Left colon (tissue), 2 donors: ENCODE measurements around the gene PCIF1. TPM values are rescaled to one million over a fixed set of nuclear protein-coding genes. Genes with fewer than 3 reads are reported as not detected.

Experiments used
- ATAC-seq: fragments of 200-7000 bp; cut with Tn5 transposase; one replicate; pipeline ENCODE4 v1.9.1; 2020; ENCODE audit warnings: mild to moderate bottlenecking, moderate library complexity
- DNase-seq, 2 donors: peaks; one replicate each; pipeline ENCODE4 v3.0.0-alpha.2; 2020
- intact Hi-C, 2 donors: fragments of 100-400 bp; cut with DNase I in 1 of 2; cut with micrococcal nuclease in 1 of 2; formaldehyde crosslinking; loops; one replicate each; pipeline versions ENCODE4 v1.11.2 to v1.14.0; 2022; cut with DNase I, micrococcal nuclease
- total RNA-seq, 2 donors: library from RNA; stranded (reverse); fragmentation: NEBNext Ultra II Directional; extraction: Animal tissue kit (Norgen Biotek cat#: 25700); gene quantifications; one replicate each; pipeline ENCODE4 v1.2.1, GENCODE V29; 2021
- donor health status: DM: no; HTN: no; CAD: no.
- donor health status: DM: yes; HTN: yes; CAD: no.

The PCIF1 gene
- total RNA-seq, 2 donors from 2014 or later, result 27.2 to 32.1 TPM

DNA sequence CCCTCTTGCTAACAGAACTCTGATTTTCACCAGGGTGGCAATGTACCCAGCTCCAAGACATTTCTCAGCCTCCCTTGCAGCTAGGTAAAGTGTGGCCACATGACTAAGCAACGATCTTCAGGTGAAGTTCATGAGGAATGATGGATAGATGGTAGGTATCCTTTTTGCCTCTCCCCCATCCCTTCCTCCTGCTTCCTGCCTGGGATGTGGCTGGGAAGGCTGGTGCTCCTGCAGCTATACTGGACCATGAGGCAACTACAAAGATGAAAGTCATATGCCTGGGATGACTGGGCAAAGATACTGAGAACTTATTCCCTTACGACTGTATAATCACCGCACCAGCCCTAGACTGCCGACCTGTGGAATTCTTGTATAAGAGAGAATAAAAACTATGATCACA is 24.1 kb downstream of the PCIF1 start:
- intact Hi-C loops, result no loop called here
- no peak for ATAC-seq
- DNase-seq, result no peak

DNA sequence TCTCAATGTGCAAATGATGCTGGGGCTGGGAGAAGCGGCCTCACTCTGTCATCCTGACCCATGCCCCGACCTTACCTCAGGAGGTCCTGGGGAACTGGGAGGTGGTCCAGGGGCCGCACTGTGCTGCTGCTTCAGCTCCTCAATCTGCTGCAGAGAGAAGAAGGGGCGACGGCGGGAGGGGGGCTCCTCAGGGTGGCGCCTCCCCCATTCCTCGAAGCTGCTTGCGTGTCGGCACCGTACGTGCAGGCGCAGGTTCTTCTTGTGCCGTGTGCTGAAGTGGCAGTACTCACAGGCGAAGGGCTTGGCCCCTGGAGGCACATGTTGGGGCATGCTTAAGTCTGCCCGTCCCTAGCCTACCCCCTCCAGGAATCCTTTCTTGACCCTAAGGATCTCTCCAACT is 24.6 kb downstream of the PCIF1 start:
- no peak for DNase-seq
- ATAC-seq, result no peak
- intact Hi-C loops, result no loop called here

DNA sequence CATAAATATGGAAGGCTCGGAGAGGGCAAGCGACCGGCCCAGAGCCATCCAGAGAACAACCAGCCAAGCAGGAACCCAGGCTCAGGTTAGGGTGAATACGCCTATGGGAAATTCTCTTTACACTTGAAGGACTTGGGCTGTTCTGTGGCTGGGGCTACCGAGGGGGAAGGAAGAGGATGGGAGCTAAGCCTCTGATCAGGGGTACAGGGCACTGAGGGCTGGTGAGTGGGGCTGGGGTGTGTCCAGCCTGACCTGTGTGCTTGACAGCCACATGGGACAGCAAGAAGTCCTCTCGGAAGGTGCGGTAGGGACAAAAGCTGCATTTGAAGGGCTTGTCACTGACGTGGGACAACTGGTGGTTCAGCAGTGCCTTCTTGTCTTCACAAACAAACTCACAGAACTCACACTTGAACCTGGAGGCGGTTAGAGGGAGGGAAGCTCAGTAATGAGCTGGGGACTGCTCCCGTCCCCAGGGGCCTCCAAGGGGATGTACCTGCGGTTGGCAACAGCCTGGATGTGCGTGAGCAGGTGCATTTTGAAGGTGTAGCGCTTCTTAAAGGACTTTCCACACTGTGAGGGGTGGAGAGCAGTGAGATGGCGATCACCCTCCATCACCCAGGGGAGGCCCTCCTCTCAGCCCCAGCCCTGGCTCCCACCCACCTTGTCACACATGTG is 25.6 kb downstream of the PCIF1 start:
- ATAC-seq, result no peak
- intact Hi-C loops, result loop anchor here in 1 of 2 donors (10.0 kb wide), 1 partner anchor 155 kb away; no protein-coding TSS in a partner anchor
- no peak for DNase-seq

DNA sequence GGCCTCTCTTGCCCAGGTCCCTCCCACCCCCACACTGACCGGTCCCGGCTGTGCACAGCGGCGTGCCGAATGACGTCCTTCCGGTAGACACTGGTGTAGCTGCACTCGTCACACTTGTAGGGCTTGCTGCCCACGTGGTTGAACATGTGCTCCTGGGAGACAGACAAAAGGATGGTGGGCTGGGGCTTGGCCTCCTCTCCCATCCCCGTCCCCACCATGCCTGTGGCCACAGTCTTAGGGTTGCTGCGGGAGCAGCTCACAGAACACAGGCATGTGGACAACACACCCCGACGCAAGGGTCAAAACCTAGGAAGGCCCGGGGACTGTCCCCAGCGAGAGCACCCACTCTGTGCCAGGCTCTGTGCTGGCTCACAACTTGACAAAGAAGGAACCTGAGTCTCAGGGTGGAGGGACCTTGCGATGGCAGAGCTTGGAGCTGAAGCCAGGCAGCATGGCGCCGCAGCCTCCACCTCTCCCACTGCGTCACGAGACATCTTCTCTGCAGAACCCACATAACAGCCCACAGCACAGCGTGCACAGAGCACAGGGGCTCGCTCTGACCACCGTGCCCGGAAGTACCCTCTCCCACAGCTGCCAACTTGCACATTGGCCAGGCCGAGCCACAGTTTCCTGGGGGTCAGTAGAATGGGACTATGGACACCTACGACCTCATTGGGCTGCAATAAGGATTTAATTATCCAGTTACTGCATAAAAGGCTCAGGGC is 27.7 kb downstream of the PCIF1 start:
- ATAC-seq (no peak), DNase-seq (no peak)
- intact Hi-C loops, result loop anchor here in 1 of 2 donors (10.0 kb wide), 1 partner anchor 157 kb away; no protein-coding TSS in a partner anchor

DNA sequence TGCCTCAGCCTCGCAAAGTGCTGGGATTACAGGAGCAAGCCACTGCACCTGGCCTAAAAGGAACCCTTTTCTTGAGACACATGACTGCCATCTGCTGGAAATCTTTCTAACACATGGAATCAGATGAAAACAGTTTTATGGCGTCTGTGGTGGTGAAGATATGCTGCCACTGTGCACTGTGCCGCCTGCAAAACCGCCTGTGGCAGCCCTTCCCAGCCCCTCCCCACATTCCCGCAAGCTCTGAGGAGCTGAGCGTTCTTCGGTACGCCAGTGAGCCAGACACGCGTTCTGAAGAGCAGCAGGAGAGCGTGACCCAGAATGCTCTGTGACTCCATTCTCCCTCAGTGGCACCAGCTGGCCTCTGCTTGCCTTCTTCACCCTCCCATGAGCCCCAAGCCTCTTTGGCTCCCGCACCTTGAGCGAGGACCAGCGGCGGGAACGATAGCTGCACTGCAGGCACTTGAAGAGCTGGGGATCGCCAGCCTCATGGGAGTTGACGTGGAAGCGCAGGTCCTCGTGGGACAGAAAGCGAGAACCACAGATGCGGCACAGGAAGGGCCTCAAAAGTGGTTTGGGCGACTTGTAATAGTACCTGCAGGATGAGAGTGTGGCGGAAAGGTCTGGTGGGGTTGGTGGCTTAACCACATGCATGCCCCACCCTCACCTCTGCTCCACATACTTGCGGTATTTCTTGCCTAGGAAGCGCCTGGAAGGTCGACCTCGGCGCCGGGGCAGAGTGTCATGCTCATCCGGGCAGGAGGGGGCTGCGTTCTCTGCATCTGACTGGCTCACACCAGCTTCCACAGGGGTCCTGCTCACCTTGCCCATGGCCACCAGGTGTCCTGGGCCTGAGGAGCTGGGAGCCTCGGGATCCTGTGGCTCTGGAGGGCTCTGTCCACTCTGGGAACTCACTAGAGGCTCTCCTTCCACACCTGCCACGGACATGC is 28.8 kb downstream of the PCIF1 start:
- ATAC-seq (peak; percentile 83), DNase-seq (peak in 1 of 2 donors; percentile 26)
- intact Hi-C loops, result loop anchor here in 1 of 2 donors (10.0 kb wide), 1 partner anchor 159 kb away; no protein-coding TSS in a partner anchor

DNA sequence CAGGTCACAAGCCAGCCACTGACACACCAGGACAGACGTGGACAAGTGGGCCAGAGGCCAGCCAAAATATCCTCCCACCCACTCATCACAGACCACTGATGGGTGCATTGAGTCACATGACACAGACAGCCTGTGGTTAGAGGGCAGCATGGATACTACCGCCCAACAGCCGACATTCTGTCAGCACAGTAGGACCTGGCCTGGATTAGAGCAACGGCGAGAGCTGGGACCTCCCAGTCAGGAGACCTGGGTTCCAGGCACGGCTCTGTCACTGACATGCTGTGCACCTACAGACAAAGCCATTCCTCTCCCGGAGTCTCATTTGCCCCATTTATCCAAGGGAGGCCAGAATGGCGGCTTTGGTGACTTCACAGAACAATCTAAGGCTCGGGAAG is 29.5 kb downstream of the PCIF1 start:
- DNase-seq, result no peak
- ATAC-seq, result no peak
- intact Hi-C loops, result loop anchor here in 1 of 2 donors (10.0 kb wide), 1 partner anchor 159 kb away; no protein-coding TSS in a partner anchor

DNA sequence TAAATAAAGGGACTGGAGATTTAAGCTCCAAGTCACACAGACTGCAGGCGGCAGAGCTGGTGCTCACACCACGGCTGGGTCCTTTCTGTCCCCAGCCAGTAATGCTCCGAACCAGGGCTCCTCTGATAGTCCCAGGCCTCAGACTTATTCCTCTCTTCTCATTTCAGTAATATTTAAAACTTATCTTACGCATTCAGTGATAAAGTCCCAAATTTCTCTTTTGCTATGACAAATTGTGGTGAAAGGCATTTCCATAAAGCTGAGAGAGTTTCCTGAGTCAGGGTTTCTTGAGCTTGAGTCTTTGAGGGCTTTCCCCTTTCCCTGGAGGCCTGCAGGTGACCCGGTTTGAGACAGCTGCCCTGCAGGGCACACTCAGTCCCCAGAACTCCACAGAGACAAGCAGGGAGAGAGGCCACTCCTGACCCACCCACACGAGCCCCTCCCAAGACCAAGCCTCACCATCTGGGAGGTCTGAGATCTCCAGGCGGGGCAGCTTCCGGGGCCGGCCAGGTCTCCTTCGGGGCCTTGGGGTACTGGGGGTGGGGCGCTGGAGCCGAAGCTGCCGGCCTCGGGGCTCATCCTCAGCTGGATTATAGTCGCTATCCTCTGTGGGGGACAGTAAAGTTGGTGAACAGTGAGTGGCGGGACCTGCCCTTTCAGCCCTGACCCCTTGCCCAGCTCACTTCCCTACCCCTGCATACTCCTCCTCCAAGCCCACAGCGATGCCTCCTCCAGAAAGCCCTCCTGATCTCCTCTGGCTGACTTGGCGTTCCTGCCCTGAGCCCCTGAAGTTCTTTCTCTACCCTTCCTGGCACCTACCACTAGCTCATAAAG is 30.9 kb downstream of the PCIF1 start:
- no peak for ATAC-seq
- DNase-seq, result peak in 1 of 2 donors; percentile 26
- intact Hi-C loops, result loop anchor here in 1 of 2 donors (10.0 kb wide), 1 partner anchor 161 kb away; no protein-coding TSS in a partner anchor

DNA sequence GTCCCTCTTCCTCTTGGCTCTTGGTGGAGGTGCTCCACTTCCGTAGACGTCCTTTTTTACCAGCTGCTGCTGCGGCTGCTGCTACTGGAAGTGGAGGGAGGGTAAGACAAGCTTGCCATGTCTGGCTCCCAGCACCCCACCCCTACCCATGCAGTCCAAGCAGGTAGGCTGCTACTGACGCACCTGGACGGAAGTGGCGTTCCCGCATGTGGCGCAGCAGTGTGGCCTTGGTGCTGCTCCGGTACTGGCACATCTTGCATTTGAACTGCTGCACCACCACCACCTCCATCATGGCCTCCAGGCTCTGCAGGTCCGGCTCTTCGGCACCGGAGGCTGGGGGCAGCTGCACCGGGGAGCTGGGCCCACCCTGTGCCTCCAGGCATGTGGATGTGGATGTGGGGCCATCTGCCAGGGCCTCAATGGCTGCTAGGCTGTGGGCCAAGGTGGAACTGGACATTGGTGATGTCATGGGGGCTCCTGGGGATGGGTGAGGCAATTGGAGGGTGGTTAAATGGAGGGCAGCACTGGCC is 33.1 kb downstream of the PCIF1 start:
- no peak for DNase-seq
- no peak for ATAC-seq
- intact Hi-C loops, result loop anchor here in 1 of 2 donors (10.0 kb wide), 1 partner anchor 163 kb away; no protein-coding TSS in a partner anchor

DNA sequence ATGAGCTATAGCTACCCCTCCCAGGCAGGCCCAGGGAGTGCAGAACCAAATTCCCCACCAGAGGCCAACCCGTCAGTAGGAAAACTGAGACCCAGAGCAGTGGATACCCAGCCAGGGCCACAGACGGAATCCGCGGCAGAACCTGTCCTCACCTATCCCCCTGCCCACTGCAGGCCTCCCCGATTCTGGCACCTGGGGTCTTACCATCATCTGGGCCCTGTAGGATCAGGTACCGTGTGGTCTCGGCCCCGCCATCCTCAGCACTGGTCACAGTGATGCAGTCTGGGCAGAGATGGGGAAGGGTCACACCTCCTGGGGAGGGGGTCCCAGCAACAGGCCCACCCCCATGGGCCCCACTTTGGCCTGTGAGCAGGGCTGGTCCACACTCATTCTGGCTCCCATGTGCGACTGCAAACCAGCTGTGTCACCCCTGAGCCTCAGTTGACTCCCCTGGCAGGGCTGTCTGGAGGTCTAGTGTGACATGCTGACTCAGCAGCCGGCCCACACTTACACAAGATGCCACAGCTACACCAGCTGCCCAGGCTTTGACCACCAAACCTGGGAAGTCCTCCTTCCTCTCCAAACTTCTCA is 33.7 kb downstream of the PCIF1 start:
- DNase-seq, result no peak
- intact Hi-C loops, result loop anchor here in 1 of 2 donors (10.0 kb wide), 1 partner anchor 163 kb away; no protein-coding TSS in a partner anchor

DNA sequence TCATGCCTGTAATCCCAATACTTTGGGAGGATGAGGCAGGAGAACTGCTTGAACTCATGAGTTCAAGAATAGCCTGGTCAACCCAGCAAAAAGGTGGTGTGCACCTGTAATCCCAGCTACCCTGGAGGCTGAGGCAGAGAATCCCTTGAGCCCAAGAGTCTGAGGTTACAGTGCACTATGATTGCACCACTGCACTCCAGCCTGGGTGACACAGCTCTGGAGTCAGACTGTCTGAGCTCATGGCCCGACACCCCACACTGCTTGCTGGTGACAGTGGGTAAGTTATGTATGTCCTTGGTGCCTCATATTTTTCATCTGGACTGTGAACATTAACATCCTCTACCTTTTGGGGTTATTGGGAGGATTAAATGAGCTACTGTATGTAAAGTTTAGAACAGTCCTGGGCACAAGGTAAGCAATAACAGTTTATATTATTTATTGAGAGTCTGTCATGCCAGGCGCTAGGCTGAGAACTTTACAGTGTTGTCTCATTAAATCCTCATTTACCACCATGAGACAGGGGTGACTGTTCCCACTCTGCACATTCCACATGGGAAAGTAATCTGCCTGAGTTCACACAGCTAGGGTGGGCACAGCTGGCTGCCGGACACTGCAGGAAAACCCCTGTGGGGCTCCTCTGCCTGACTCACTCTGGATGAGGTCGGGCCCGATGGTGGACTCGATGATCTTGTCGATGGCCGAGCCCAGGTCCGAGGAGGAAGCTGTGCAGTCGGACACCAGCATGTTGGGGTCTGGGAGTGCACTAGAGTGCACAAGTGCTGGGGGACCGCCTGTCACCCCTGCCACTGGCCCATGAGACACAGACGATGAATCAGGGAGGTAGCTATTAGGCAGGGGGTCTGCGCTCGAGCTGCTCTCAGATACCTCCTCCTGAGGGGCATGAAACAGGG is 34.6 kb downstream of the PCIF1 start:
- ATAC-seq (no peak), DNase-seq (no peak)
- intact Hi-C loops, result loop anchor here in 1 of 2 donors (10.0 kb wide), 1 partner anchor 164 kb away; no protein-coding TSS in a partner anchor

More for the DNA sequence above, 33.7 kb downstream of the PCIF1 start:
- no peak for ATAC-seq

DNA sequence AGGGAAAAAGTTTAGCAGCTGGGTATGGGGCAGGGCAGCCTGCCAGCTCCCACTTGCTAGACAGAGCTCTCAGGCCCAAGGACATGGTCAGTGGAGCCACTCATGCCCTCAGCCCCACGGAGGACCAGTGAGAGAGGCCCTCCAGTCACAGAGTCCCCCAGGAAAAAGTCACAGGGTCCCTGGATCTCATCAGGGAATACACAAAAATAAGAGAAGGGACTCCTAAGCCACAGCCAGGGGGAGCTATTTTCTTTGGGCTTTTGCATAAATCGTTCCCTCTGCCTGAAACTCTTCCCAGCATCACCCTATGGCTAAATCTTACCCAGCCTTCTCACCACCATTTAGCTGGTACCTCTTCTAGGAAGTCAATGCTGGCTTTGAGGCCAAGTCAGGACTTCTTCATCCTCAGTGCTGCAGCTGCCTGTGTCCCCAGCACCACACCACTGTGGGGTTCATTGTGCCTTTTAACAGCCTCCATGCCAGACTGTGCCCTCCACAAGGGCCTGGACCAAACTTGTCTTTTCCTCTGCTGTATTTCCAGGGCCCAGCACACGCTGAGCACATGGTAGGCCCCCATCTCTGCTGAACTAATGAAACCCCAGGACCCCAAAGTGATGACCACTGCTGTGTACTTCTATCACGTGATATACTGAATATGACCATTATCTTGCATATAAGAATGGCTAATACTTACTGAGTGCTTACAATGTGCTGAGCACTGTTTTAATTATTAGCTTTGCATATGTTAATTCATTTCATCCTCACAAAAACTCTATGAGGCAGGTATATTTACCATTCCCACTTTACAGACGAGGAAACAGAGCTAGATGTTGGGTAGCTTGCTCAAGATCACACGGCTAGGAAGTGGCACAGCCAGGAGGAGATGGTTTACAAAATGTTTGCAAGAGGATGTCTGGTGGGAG is 35.5 kb downstream of the PCIF1 start:
- ATAC-seq (no peak), DNase-seq (no peak)
- intact Hi-C loops, result loop anchor here in 1 of 2 donors (10.0 kb wide), 1 partner anchor 165 kb away; no protein-coding TSS in a partner anchor

DNA sequence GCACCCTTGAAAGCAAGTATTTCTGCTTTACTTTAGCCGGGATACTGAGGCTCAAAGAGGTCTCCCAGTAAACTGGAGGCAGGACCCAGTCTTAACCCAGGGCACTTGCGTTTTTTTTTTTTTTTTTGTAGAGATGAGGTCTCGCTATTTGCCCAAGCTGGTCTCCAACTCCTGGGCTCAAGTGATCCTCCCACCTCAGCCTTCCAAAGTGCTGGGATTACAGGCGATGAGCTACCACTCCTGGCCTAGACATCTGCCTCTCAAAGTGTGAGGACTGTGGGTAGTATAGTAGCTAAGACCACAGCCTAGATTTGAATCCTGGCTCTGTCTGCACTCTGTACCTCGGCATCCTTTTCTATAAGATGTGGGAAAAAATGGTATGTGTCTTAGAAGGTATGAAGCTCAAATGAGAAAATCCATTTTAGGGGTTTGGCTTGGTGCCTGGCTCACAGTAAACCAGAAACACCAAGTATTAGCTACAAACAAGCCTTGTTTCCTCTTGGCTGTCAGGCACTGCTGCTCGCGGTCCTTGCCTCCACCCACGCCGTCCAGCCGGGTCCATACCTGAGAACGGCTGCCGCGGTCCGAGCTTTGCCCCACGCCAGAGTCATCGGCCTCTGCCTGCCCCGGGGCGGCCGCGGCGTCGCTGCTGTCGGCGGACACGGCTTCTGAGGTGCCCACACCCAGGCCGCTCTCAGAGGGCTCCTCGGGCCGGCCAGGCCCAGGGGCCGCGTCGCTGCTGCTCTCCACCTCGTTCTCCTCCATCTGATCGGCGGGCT is 36.4 kb downstream of the PCIF1 start:
- DNase-seq, result peak in 1 of 2 donors; percentile 62
- intact Hi-C loops, result no loop called here
- ATAC-seq, result peak; percentile 20

DNA sequence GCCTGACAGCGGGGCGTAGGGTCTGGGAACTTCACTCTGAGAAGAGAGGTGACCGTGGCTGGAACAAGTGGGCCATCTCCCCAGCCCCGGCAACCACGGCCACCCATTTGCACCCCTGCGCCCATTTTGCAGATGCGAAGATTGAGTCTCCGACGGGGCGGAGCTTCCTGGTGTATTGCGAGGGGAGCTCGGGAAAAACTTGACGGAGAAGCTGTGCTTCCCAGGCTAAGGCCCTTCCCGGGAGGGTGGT is 36.9 kb downstream of the PCIF1 start:
- ATAC-seq (no peak), DNase-seq (no peak)
- intact Hi-C loops, result no loop called here

DNA sequence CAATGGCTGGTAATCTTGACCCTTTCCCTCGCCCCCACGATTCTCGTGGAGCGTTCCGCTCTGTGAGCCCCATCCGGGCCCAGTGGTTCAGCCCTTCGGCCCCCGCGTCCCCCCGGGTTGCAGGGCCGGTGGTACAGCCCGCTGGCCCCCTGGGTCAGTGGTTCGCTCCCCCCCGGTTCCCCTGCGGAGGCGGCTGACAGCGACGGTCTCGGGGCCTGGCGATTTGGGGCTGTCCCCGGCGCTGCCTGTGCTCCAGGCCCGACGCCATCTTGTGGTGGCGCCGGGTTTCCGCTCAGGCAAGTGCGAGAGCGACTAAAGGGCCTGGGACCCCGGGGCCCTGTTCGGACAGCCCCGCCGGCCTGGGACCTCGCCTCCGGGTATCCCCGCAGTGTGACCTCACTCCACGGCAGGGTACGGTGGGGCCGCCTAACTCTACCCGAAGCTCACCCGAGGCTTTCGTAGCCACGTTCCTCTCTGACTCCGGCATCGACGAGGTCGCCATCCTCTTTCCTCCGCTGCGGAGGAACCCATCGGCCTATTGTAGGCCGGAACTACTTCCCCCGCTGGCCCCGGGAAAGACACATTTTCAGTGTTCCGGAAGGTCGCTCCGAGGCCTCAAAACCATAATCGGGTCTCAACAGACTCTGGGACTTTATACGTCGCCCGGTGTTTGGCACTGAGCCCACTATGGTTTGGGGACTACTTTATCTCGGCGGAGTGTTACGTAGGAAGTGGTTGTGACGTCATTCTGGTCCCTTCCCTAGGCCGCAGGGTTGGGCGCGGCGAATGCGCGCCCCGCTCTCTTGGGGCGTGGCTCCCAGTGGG is 37.4 kb downstream of the PCIF1 start, which contains the start of gene ZNF335:
Gene ZNF335, minus strand, starts transcription at position 529 of the 825 bp plus-strand sequence. CDS start 793 bp downstream, outside the sequence.
- ATAC-seq (peak; percentile 85), DNase-seq (peak; percentile 94 to 95)
- intact Hi-C loops, result no loop called here
